ENCODE results near the gene MYOZ1. TPM values are rescaled to one million over a fixed set of nuclear protein-coding genes. Genes with fewer than 3 reads are reported as not detected.

Gene MYOZ1
- total RNA-seq, 1 experiment from 2014 or later = 2.4 TPM

DNA sequence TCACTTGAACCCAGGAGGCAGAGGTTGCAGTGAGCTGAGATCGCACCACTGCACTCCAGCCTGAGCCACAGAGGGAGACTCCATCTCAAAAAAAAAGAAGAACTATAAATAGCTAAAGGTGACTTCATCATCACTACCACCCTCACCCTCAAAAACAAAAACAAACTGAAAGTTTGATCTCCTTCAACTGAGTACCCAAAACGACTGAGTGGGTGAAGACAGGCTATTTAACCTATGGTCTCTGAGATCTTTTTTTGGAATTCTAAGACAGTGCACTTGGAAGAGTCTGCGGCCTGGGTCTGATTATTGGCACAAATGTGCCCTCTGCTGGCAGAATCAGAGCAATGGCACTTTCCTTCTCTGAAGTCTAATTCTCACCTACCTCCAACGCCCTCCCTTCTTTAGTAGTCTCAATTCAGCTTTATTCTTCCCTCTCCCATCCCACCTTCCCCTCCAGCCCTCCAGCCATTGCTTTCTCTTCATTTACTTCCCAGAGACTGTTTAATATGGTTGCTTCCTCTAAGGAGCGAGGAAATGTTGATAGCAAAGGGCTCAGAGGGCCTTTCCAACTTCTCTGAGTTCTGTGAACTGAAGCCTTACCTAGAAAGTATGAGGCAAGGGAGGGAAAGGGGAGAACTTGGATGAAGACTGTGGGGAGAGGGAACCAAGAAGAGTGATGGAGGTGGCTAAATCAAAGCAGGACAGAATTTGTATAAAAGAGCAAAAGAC is 2.9 kb upstream of the MYOZ1 start:
- Histone ChIP-seq H4K91ac (ENCODE audit: insufficient read length, low read depth, low read length) (no peak overlapping the region), H3K4me2 (ENCODE audit: insufficient read depth, insufficient read length, low read length) (no peak overlapping the region), H3K27ac (ENCODE audit: insufficient read length, low read depth, low read length) (no peak overlapping the region), H2AK5ac (ENCODE audit: insufficient read length, low read length) (no peak overlapping the region), H3K56ac (ENCODE audit: insufficient read length, low read depth, low read length) (no peak overlapping the region), H2AFZ (ENCODE audit: low read length) (no peak overlapping the region), H2BK15ac (ENCODE audit: low read depth, low read length) (no peak overlapping the region), H3K27me3 (ENCODE audit: insufficient read depth, low read length) (no peaks in the 10 kb centered on the region), H3K18ac (ENCODE audit: insufficient read length, low read depth, low read length) (no peak overlapping the region), H3K9ac (ENCODE audit: extremely low read depth, insufficient read length, low read length) (no peak overlapping the region), H3K79me2 (ENCODE audit: insufficient read depth, low read length) (no peaks in the 10 kb centered on the region), H4K5ac (ENCODE audit: insufficient read length, low read depth, low read length) (no peak overlapping the region), H3T11ph (ENCODE audit: low read length) (no peak overlapping the region), H2BK12ac (ENCODE audit: insufficient read length, low read depth, low read length) (no peak overlapping the region), H2BK120ac (ENCODE audit: low read depth, low read length, poor library complexity, severe bottlenecking) (no peak overlapping the region), H3K23ac (ENCODE audit: insufficient read length, low read depth, low read length) (no peak overlapping the region), H2BK5ac (ENCODE audit: insufficient read length, low read length) (no peak overlapping the region), H3K4ac (ENCODE audit: low read depth, low read length) (no peak overlapping the region), H3K23me2 (ENCODE audit: insufficient read length, low read depth, low read length, poor library complexity, severe bottlenecking) (peaks cover 4% of the 10 kb centered on the region), H4K20me1 (ENCODE audit: control insufficient read depth, insufficient read depth, insufficient read length) (no peaks in the 10 kb centered on the region), H3K9me3 (ENCODE audit: control insufficient read depth, low read depth, low read length) (no peaks in the 10 kb centered on the region), H3K14ac (ENCODE audit: insufficient read depth, low read length) (no peak overlapping the region), H2BK20ac (ENCODE audit: low read depth, low read length, poor library complexity, severe bottlenecking) (no peak overlapping the region), H3K4me1 (ENCODE audit: insufficient read depth, low read length) (peaks cover 3% of the 10 kb centered on the region; the same call in 1 of the 2 replicates), H3K79me1 (ENCODE audit: insufficient read depth, low read depth, low read length, poor library complexity, severe bottlenecking) (no peaks in the 10 kb centered on the region), H4K8ac (replicated peaks; ENCODE audit: insufficient read length, low read depth, low read length) (no peak overlapping the region)
- Mint-ChIP-seq H3K4me3 (peak overlapping the region in 1 of 2 experiments; percentile 6; a peak in 1 of 5 replicates), H3K4me1 (peaks cover 21 to 22% of the 10 kb centered on the region in 2 experiments), H3K27ac (no peak overlapping the region), H3K9me3 (no peaks in the 10 kb centered on the region), H3K27me3 (ENCODE audit: low read depth) (peaks cover 2% of the 10 kb centered on the region), H3K36me3 (ENCODE audit: insufficient read depth in 1 of 3, low read depth in 3 of 3) (no peaks in the 10 kb centered on the region)
- peak; percentile 68 for DNase-seq
- no CpG with 5 or more reads among the region's 5 CpGs for WGBS (ENCODE audit: extremely low coverage, insufficient read length, low lambda C conversion rate)
- TF ChIP-seq, protein P1, sequence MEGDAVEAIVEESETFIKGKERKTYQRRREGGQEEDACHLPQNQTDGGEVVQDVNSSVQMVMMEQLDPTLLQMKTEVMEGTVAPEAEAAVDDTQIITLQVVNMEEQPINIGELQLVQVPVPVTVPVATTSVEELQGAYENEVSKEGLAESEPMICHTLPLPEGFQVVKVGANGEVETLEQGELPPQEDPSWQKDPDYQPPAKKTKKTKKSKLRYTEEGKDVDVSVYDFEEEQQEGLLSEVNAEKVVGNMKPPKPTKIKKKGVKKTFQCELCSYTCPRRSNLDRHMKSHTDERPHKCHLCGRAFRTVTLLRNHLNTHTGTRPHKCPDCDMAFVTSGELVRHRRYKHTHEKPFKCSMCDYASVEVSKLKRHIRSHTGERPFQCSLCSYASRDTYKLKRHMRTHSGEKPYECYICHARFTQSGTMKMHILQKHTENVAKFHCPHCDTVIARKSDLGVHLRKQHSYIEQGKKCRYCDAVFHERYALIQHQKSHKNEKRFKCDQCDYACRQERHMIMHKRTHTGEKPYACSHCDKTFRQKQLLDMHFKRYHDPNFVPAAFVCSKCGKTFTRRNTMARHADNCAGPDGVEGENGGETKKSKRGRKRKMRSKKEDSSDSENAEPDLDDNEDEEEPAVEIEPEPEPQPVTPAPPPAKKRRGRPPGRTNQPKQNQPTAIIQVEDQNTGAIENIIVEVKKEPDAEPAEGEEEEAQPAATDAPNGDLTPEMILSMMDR (conservative IDR thresholded peaks at IDR 0.05) = peak; percentile 94
